ENCODE data around the gene BHLHE23.

- TF ChIP-seq, protein P1, sequence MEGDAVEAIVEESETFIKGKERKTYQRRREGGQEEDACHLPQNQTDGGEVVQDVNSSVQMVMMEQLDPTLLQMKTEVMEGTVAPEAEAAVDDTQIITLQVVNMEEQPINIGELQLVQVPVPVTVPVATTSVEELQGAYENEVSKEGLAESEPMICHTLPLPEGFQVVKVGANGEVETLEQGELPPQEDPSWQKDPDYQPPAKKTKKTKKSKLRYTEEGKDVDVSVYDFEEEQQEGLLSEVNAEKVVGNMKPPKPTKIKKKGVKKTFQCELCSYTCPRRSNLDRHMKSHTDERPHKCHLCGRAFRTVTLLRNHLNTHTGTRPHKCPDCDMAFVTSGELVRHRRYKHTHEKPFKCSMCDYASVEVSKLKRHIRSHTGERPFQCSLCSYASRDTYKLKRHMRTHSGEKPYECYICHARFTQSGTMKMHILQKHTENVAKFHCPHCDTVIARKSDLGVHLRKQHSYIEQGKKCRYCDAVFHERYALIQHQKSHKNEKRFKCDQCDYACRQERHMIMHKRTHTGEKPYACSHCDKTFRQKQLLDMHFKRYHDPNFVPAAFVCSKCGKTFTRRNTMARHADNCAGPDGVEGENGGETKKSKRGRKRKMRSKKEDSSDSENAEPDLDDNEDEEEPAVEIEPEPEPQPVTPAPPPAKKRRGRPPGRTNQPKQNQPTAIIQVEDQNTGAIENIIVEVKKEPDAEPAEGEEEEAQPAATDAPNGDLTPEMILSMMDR (IDR thresholded peaks at IDR 0.05) = no peak
- TF ChIP-seq POLR2A (IDR thresholded peaks at IDR 0.05) = no peak
These were observed 27.5 kb downstream of the BHLHE23 start for GRCh38 chr20:62979310-62979709.

All from uterus (tissue), 2 donors.